Measurements from ENCODE around the gene NR3C1. TPM values are rescaled to one million over a fixed set of nuclear protein-coding genes. Genes with fewer than 3 reads are reported as not detected.

Gene NR3C1
- total RNA-seq, 2 experiments from 2014 or later = 66.2 to 77.9 TPM

DNA sequence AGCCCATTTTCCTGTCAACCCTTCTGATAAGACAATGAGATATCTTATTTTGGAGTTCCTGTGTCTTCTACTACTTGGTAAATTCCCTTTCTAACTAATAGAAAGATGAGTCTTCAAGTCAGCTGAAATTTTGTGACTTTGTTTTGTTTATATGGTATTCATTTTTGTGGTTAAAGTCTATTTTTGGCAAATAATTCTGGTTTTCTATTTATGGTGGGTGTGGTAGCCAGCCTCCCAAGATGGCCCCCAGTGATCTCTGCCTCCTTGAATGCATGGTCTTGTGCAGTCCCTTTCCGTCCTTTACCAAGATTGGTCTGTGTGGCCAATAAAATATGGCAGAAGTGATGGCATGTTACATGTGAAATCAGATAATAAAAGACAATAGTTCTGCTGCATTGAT lies 91.5 kb downstream of the NR3C1 start:
- CTCF ChIA-PET = no interaction called here
- peaks cover 64% of the 10 kb centered on the region for H3K36me3 Mint-ChIP-seq

DNA sequence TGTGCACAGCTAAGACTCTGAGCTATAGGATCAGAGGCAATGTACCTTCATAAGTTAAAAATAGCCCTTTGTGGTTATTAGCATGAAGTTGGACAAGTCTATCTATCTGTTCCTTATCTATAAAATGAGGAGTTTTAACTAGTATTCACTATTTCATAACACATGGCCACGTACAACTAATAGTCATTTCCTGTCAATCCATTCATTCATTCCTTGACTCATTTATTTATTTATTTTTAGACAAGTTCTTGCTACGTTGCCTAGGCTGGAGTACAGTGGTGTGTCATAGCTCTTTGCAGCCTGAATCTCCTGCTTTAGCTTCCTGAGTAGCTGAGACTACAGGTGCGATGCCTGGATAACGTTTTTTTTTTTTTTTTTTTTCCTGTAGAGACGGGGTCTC lies 92.1 kb downstream of the NR3C1 start:
- no peaks in the 10 kb centered on the region for H3K9me3 Mint-ChIP-seq (ENCODE audit: low read depth)
- peaks cover 64% of the 10 kb centered on the region for H3K36me3 Mint-ChIP-seq
- H3K4me1 Mint-ChIP-seq = peaks cover 28% of the 10 kb centered on the region
- CTCF ChIA-PET = no interaction called here
- H3K27me3 Mint-ChIP-seq = no peaks in the 10 kb centered on the region
- no peak overlapping the region for H3K27ac Mint-ChIP-seq
- ATAC-seq = no peak
- no peak overlapping the region for H3K4me3 Mint-ChIP-seq
- no peak for DNase-seq

More for the DNA sequence above, 91.5 kb downstream of the NR3C1 start:
- ATAC-seq (no peak), DNase-seq (no peak)
- Mint-ChIP-seq H3K9me3 (ENCODE audit: low read depth) (no peaks in the 10 kb centered on the region), H3K4me1 (peaks cover 28% of the 10 kb centered on the region), H3K27ac (no peak overlapping the region), H3K27me3 (no peaks in the 10 kb centered on the region), H3K4me3 (no peak overlapping the region)

DNA sequence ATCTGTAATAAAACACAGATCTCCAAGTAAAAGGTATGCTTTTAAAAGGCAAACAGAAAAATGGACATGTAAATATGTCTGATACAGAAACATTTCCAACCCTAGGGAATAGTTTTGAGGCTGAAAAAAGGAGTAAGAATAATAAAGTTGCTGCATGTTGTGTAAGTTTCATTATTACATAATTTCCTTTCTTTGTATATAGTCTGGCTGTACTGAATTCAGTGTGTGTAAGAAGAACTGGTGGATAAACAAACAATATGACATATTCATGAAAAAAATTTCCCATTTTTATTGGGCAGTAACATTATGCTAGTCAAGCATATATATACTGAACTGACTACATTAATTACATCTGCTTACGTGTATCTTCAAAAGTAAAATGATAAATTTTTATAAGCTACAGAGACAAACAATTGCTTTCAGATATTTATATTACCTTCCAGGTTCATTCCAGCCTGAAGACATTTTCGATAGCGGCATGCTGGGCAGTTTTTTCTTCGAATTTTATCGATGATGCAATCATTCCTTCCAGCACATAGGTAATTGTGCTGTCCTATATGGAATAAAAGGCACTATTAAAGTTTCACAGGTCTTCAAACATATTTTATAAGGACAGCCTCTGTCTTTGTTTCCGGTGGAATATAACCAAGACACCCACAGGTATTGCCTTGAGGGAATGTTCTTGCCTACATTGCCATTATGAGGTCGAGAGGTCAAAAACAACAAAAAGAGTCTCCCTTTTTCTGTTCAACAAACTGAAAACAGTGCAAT lies 93.6 kb downstream of the NR3C1 start:
- DNase-seq (no peak), ATAC-seq (no peak)
- CTCF ChIA-PET = no interaction called here
- H3K4me1 Mint-ChIP-seq = peaks cover 28% of the 10 kb centered on the region
- H3K27me3 Mint-ChIP-seq = no peaks in the 10 kb centered on the region
- H3K27ac Mint-ChIP-seq = no peak overlapping the region
- peaks cover 4% of the 10 kb centered on the region for H3K9me3 Mint-ChIP-seq (ENCODE audit: low read depth)
- no peak overlapping the region for H3K4me3 Mint-ChIP-seq
- peaks cover 78% of the 10 kb centered on the region for H3K36me3 Mint-ChIP-seq

DNA sequence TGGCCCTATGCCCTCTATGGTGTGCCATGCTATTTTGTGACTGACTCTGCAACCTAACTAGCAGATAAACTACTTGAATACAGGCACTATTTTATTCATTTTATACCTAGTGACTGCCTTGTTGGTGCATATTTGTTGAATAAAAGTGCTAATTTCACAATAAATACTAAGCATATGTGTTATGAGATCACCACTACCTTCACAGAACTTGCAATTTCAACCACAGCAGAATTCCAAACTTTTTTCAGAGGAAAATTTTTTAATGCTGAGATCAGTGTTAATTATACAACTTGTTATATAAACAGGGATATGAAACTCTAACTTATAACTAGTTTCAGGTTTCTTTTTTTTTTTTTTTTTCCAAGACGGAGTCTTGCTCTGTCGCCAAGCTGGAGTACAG lies 94.8 kb downstream of the NR3C1 start:
- DNase-seq = no peak
- CTCF ChIA-PET = no interaction called here
- Mint-ChIP-seq H3K27me3 (no peaks in the 10 kb centered on the region), H3K27ac (no peak overlapping the region), H3K4me3 (no peak overlapping the region), H3K36me3 (peaks cover 82% of the 10 kb centered on the region), H3K4me1 (peaks cover 22% of the 10 kb centered on the region), H3K9me3 (ENCODE audit: low read depth) (peaks cover 5% of the 10 kb centered on the region)
- no peak for ATAC-seq

DNA sequence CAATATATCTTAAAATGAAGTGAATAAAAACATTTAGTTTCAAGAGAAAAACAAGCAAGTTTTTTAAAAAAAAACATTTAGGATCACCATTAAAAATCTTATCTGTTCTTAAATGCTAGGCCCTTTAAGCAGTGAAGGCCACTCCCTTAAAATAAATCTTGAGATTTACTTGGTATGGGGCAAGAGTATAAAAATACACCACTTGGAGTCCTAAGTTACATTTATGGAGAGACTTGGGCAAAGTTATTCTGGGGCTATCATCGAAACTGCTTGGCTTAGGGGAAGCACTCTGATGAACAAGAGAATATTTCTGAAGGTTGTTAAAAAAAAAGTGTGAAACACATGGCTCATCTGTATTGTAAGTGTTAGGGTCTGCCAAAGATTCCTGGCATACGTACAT lies 97.4 kb downstream of the NR3C1 start:
- peaks cover 14% of the 10 kb centered on the region for H3K4me1 Mint-ChIP-seq

DNA sequence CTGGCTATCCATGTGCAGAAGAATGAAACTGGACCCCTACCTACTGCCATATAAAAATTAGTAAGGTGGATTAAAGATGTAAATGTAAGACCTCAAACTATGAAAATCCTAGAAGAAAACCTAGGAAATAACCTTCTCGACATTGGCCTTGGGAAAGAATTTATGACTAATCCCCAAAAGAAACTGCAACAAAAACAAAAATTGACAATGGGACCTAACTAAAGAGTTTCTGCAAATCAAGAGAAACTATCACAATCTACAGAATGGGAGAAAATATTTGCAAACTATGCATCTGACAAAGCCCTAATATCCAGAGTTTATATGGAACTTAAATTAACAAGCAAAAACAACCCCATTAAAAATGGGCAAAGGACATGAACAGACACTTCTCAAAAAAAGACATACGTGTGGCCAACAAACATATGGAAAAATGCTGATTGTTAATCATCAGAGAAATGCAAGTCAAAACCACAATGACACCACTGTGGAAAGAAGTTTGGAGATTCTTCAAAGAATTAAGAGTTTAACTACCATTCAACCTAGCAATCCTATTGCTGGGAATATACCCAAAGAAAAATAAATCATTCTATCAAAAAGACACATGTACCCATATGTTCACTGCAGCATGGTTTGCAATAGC lies 98.5 kb downstream of the NR3C1 start:
- peaks cover 71% of the 10 kb centered on the region for H3K36me3 Mint-ChIP-seq
- CTCF ChIA-PET = no interaction called here

More for the DNA sequence above, 97.4 kb downstream of the NR3C1 start:
- H3K27me3 Mint-ChIP-seq = no peaks in the 10 kb centered on the region
- peaks cover 5% of the 10 kb centered on the region for H3K9me3 Mint-ChIP-seq (ENCODE audit: low read depth)
- H3K27ac Mint-ChIP-seq = no peak overlapping the region
- peaks cover 72% of the 10 kb centered on the region for H3K36me3 Mint-ChIP-seq
- CTCF ChIA-PET = no interaction called here
- no peak overlapping the region for H3K4me3 Mint-ChIP-seq
- ATAC-seq (no peak), DNase-seq (no peak)

DNA sequence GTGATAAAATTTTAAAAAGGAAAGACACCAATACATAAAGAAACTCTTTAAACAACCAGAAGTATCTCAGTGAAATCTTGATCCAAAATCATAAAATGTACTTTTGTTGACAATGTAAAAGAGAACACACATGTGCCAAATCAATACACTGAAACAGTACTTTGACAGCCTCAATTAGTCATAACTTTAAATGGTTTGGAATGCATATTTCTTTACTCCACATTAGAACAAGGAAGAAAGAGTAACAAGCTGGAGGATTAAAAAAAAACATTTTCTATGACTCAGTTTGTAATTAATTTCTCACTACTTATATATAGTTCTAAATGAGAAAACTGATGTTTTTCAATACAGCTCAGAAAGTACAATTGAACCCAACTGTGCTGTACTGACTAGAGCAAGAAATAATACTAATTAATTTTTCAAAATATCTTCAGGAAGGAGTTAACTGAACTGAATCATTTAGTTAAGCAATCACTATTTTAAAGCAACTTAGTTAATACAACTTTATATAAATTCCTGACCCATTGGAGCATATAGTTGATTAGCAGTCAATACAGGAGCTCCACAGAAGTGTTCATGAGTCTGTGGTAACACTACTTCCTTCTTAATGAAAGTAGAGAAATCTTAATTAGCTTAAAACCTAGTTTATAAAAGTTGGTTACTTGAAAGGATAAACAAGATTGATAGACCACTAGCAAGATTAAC lies 101.0 kb downstream of the NR3C1 start:
- Mint-ChIP-seq H3K4me1 (peaks cover 2% of the 10 kb centered on the region), H3K36me3 (peaks cover 63% of the 10 kb centered on the region)
- no peak for DNase-seq

More for the DNA sequence above, 98.5 kb downstream of the NR3C1 start:
- H3K27me3 Mint-ChIP-seq = no peaks in the 10 kb centered on the region
- peaks cover 10% of the 10 kb centered on the region for H3K4me1 Mint-ChIP-seq
- DNase-seq (no peak), ATAC-seq (no peak)
- peaks cover 5% of the 10 kb centered on the region for H3K9me3 Mint-ChIP-seq (ENCODE audit: low read depth)
- H3K27ac Mint-ChIP-seq = no peak overlapping the region
- no peak overlapping the region for H3K4me3 Mint-ChIP-seq

DNA sequence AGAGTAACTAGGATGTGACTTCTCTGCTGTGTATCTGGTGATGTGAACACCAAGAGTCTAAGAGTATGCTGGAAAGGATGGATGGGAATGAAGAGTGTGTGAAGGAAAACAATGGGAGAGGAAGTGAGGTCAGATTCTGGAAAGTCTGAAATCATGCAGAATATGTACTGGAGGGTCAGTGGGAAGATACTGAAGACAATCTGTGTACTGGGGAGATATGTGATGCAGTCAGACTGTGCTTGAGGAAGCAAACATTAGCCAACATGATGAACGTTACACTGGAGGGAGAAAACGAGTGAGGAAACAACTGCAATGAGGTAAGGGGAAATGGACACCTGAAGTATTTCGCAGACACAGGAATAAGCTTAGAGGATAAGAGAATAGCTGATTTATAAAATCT lies 105.7 kb downstream of the NR3C1 start:
- ATAC-seq = no peak
- DNase-seq = no peak
- no peak overlapping the region for H3K4me3 Mint-ChIP-seq
- H3K27me3 Mint-ChIP-seq = no peaks in the 10 kb centered on the region
- CTCF ChIA-PET = no interaction called here
- no peaks in the 10 kb centered on the region for H3K9me3 Mint-ChIP-seq (ENCODE audit: low read depth)
- H3K4me1 Mint-ChIP-seq = peaks cover 3% of the 10 kb centered on the region
- peaks cover 48% of the 10 kb centered on the region for H3K36me3 Mint-ChIP-seq
- H3K27ac Mint-ChIP-seq = no peak overlapping the region

More for the DNA sequence above, 101.0 kb downstream of the NR3C1 start:
- CTCF ChIA-PET = no interaction called here
- Mint-ChIP-seq H3K27ac (no peak overlapping the region), H3K9me3 (ENCODE audit: low read depth) (peaks cover 5% of the 10 kb centered on the region), H3K4me3 (no peak overlapping the region), H3K27me3 (no peaks in the 10 kb centered on the region)
- no peak for ATAC-seq

DNA sequence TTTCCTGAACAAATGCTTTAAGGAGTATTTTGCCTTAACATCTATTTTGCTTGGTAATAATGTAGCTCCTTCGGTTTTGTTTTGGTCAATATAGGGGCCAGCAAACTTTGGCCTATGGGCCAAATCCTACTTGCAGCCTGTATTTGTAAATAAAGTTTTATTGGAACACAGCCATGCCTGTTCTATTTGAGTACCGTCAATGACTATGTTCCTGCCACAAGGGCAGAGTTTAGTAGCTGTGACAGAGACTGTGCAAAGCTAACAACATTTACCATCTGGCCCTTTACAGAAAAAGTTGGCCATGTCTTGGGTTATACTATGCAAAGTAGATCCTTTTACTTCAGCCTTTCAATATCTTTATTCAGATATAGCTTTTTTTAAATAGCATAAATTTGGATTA lies 113.4 kb downstream of the NR3C1 start:
- no peak overlapping the region for H3K4me3 Mint-ChIP-seq
- no peak for DNase-seq

DNA sequence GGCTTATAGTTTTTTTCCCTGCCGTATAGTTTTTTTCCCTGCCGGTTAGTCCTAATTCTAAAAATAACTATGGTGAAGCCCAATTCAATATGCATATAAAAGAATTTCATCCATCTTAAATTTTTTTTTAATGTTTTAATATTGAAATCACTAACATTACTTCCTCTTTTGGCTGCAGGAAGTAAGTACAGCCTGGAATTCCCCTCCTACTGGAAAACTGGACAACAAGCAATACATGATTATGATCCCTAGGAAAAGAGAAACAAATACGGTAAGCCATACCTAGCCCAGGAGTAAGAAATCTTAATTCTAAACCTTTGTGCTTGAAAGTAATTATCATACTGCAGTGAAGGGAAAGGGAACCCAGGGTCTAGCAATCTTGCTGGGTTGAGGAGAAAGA lies 119.0 kb downstream of the NR3C1 start:
- Mint-ChIP-seq H3K9me3 (ENCODE audit: low read depth) (no peaks in the 10 kb centered on the region), H3K27me3 (no peaks in the 10 kb centered on the region), H3K4me3 (no peak overlapping the region), H3K36me3 (peaks cover 58% of the 10 kb centered on the region), H3K27ac (no peak overlapping the region), H3K4me1 (no peaks in the 10 kb centered on the region)
- DNase-seq (no peak), ATAC-seq (no peak)
- CTCF ChIA-PET = no interaction called here

More for the DNA sequence above, 113.4 kb downstream of the NR3C1 start:
- CTCF ChIA-PET = interaction anchor here (0.6 kb wide), 1 partner anchor 404 kb away, joined by 3 read pairs; no protein-coding TSS in a partner anchor
- no peak for ATAC-seq
- no peak overlapping the region for H3K27ac Mint-ChIP-seq
- H3K36me3 Mint-ChIP-seq = peaks cover 62% of the 10 kb centered on the region
- H3K27me3 Mint-ChIP-seq = no peaks in the 10 kb centered on the region
- no peaks in the 10 kb centered on the region for H3K4me1 Mint-ChIP-seq
- H3K9me3 Mint-ChIP-seq (ENCODE audit: low read depth) = no peaks in the 10 kb centered on the region

DNA sequence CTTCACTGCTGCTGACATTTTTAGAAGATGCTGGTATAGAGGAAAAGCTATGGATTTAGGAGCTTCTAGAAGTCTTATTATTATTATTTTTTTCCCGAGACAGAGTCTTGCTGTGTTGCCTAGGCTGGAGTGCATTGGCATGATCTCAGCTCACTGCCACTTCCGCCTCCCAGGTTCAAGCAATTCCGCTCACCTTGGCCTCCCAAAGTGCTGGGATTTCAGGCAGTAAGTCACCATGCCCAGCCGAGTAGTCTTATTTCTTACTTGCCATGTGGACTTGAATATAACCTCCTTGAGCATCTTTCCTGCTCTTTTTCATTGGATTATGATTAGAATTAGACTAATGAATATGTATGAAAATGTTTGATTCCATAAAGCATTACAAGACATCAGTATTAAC lies 119.5 kb downstream of the NR3C1 start:
- Mint-ChIP-seq H3K36me3 (peaks cover 57% of the 10 kb centered on the region), H3K4me1 (no peaks in the 10 kb centered on the region), H3K9me3 (ENCODE audit: low read depth) (no peaks in the 10 kb centered on the region), H3K27ac (no peak overlapping the region), H3K4me3 (no peak overlapping the region), H3K27me3 (no peaks in the 10 kb centered on the region)
- CTCF ChIA-PET = no interaction called here
- DNase-seq = no peak
- no peak for ATAC-seq

DNA sequence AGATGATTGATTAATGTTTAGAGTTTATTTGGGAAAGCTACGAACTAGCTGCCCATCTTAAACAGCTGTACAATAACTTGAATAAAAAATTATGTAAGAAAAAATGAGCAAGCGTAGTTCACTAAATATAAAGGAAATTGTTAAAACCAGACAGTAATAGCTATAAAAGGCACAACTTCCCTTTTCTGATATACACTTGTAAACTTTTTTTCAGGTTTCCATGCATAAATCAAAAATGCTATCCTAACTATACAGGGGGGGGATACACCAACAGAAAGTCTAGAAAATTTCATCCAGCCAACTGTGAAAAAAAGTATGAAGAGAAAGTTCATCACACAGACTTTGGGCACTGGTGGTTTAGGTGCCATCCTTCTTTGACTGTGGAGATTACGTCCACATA lies 122.3 kb downstream of the NR3C1 start:
- peaks cover under 1% of the 10 kb centered on the region for H3K4me1 Mint-ChIP-seq
- no peaks in the 10 kb centered on the region for H3K9me3 Mint-ChIP-seq (ENCODE audit: low read depth)
- CTCF ChIA-PET = no interaction called here
- no peak overlapping the region for H3K27ac Mint-ChIP-seq
- peaks cover 45% of the 10 kb centered on the region for H3K36me3 Mint-ChIP-seq
- no peaks in the 10 kb centered on the region for H3K27me3 Mint-ChIP-seq
- no peak overlapping the region for H3K4me3 Mint-ChIP-seq
- no peak for ATAC-seq
- no peak for DNase-seq

DNA sequence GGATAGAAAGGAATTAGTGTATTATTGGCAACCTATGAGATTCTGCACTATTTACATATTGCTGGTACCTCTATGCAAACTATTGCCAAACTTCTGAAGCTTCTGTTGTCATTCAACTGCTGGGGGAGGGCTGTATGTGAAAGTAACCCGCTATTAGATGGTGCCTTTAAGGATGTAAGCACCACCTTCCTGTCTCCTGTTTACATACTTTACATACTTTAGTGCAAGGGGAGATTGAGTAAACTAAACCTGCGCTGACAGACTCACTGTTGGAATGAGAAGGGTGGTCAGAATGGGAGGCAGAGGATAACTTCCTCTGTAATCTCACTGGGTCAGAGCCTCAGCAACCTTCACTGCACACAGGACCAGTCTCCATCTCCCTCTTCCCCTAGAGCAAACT lies 123.8 kb downstream of the NR3C1 start:
- Mint-ChIP-seq H3K27me3 (no peaks in the 10 kb centered on the region), H3K4me3 (no peak overlapping the region), H3K9me3 (ENCODE audit: low read depth) (peaks cover 3% of the 10 kb centered on the region), H3K4me1 (peaks cover 3% of the 10 kb centered on the region), H3K27ac (no peak overlapping the region), H3K36me3 (peaks cover 44% of the 10 kb centered on the region)
- ATAC-seq (no peak), DNase-seq (no peak)
- CTCF ChIA-PET = no interaction called here

DNA sequence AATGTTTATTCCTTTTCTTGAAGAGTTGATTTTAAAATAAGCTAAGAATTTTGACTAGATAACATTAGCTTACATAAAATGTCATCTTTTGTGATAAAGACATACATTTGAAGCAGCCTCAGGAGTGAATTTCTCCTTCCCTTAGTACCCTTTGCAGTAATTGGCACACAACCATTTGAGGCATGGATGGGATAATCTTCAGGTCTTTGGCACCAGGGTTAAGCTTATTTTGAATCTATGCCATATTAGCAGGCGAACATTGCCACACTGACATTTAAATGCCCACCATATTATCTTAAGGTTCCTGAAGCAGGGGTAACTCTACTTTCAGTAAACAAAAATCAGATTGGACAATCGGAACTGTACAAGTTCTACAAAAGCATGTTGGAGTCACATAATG lies 126.0 kb downstream of the NR3C1 start:
- H3K27me3 Mint-ChIP-seq = no peaks in the 10 kb centered on the region
- ATAC-seq (no peak), DNase-seq (no peak)
- H3K27ac Mint-ChIP-seq = no peak overlapping the region
- H3K4me1 Mint-ChIP-seq = peaks cover 3% of the 10 kb centered on the region
- H3K9me3 Mint-ChIP-seq (ENCODE audit: low read depth) = peaks cover 3% of the 10 kb centered on the region
- peaks cover 31% of the 10 kb centered on the region for H3K36me3 Mint-ChIP-seq
- CTCF ChIA-PET = no interaction called here
- no peak overlapping the region for H3K4me3 Mint-ChIP-seq
